Aorta (tissue), 5 donors: ENCODE measurements around the gene BEND5. TPM values are rescaled to one million over a fixed set of nuclear protein-coding genes. Genes with fewer than 3 reads are reported as not detected.

ENCODE experiments used
- ATAC-seq: fragments of 200-7000 bp; cut with Tn5 transposase; one replicate; pipeline ENCODE4 v1.9.1; 2022; ENCODE audit warnings: moderate library complexity; ENCODE audit not compliant: low FRiP score
- DNase-seq, 2 donors: peaks; one replicate each; pipeline ENCODE4 v3.0.0-alpha.2; 2020
- H3K27ac ChIP-seq, 2 donors: one replicate each; pipeline ENCODE4 v1.5.1; 2013; ENCODE audit warnings: low read length in 2 of 2, mild to moderate bottlenecking in 2 of 2, moderate library complexity in 2 of 2, control low read depth in 1 of 2, inconsistent platforms in 1 of 2, low read depth in 1 of 2
- H3K27me3 ChIP-seq, 2 donors: one replicate each; pipeline ENCODE4 v1.6.1; 2013; ENCODE audit warnings: control low read depth in 1 of 2, low read length in 1 of 2, mild to moderate bottlenecking in 1 of 2, moderate library complexity in 1 of 2; ENCODE audit not compliant: insufficient read depth in 2 of 2, control insufficient read depth in 1 of 2
- H3K36me3 ChIP-seq, 2 donors: one replicate each; pipeline ENCODE4 v1.6.1; 2013; ENCODE audit warnings: control low read depth in 1 of 2, low read length in 1 of 2, mild to moderate bottlenecking in 1 of 2; ENCODE audit not compliant: insufficient read depth in 2 of 2, control insufficient read depth in 1 of 2
- H3K4me1 ChIP-seq, 2 donors: one replicate each; pipeline ENCODE4 v1.6.1; 2013; ENCODE audit warnings: low read length in 2 of 2, control low read depth in 1 of 2, mild to moderate bottlenecking in 1 of 2, moderate library complexity in 1 of 2; ENCODE audit not compliant: insufficient read depth in 2 of 2, control insufficient read depth in 1 of 2
- H3K4me3 ChIP-seq, 2 donors: one replicate each; pipeline ENCODE4 v1.5.1; 2013; ENCODE audit warnings: low read length in 2 of 2, control low read depth in 1 of 2, mild to moderate bottlenecking in 1 of 2
- H3K9me3 ChIP-seq: one replicate; pipeline ENCODE4 v1.6.1; 2013; ENCODE audit warnings: mild to moderate bottlenecking, low read length; ENCODE audit not compliant: control insufficient read depth
- WGBS, 2 donors: extraction: QIAGEN DNeasy Blood & Tissue Kit; methylation state at CpG; one replicate each; pipeline ENCODE4 v1.1.7; 2013; 5-methylcytosine and 5-hydroxymethylcytosine counted together
- intact Hi-C, 2 donors: fragments of 100-400 bp; cut with DNase I; formaldehyde crosslinking; loops; one replicate each; pipeline versions ENCODE4 v1.14.2 to v1.15.0; 2022
- polyA plus RNA-seq, 2 donors: library from polyadenylated mRNA; stranded (reverse); fragments of 200-250 nt; gene quantifications; one replicate each; pipeline ENCODE4 v1.2.3, GENCODE V29; 2013
- total RNA-seq, 2 donors: library from RNA; stranded (reverse); fragmentation: NEBNext Ultra II Directional; extraction: Animal tissue kit (Norgen Biotek cat#: 25700); gene quantifications; one replicate each; pipeline ENCODE4 v1.2.1, GENCODE V29; 2021
- donor health status: healthy with polysubstance abuse.
- donor health status: Bipolar disorder and iron deficiency.
- donor health status: DM: no; HTN: no; CAD: no.
- donor health status: DM: no; HTN: no; CAD: no.
- donor health status: DM: yes; HTN: yes; CAD: no.

BEND5 gene
- total and polyA plus RNA-seq, 4 donors: 2.1 to 11.2 (median 7.0) TPM

DNA sequence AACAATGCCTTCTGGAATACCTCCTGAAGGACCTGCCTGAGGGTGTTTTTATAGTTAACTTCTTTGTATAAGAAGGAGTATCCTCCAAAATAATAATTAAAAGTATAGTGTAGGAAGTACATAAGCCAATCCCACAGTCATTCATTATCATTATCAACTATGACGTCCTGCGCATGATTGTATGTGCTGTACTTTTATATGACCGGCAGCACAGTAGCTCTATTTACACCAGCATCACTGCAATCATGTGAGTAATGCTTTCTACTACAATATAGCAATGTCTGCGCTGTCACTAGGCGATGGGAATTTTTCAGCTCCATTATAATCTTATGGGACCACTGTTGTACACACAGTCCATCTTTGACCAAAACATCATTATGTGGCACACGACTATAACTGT, 72.0 kb downstream of the BEND5 start:
- Histone ChIP-seq H3K27me3 (no peaks in the 10 kb centered on the region), H3K4me3 (no peak overlapping the region), H3K9me3 (no peaks in the 10 kb centered on the region), H3K27ac (no peak overlapping the region), H3K36me3 (no peaks in the 10 kb centered on the region), H3K4me1 (no peaks in the 10 kb centered on the region)
- no peak for DNase-seq
- ATAC-seq: no peak
- 93% methylated on average over 6 of the region's 6 CpGs for WGBS, 2 donors
- intact Hi-C loops: loop anchor here in 1 of 2 donors (5.0 kb wide), 1 partner anchor 42 kb away; no protein-coding TSS in a partner anchor

DNA sequence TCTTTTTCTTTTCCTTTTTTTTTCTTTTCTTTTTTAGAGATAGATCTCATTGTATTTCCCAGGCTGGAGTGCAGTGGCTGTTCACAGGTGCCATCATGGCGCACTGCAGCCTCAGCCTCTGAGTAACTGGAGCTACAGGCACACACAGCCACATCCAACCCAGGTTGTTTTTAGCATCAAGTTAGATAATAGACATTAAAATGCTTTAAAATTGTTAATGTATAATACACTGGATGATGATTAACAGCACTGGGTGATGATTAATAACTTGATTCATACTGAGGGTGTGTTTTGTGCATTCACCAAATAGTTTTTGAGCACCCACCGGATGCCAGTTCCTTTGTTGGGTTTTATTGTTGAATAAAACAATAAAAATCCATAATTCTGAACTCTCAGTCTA, 75.2 kb downstream of the BEND5 start:
- DNase-seq (no peak), ATAC-seq (no peak)
- Histone ChIP-seq H3K27ac (no peak overlapping the region), H3K4me1 (no peaks in the 10 kb centered on the region), H3K36me3 (no peaks in the 10 kb centered on the region), H3K27me3 (no peaks in the 10 kb centered on the region), H3K9me3 (no peaks in the 10 kb centered on the region), H3K4me3 (no peak overlapping the region)
- 95 to 97% methylated on average over 2 of the region's 2 CpGs for WGBS, 2 donors
- intact Hi-C loops: no loop called here

DNA sequence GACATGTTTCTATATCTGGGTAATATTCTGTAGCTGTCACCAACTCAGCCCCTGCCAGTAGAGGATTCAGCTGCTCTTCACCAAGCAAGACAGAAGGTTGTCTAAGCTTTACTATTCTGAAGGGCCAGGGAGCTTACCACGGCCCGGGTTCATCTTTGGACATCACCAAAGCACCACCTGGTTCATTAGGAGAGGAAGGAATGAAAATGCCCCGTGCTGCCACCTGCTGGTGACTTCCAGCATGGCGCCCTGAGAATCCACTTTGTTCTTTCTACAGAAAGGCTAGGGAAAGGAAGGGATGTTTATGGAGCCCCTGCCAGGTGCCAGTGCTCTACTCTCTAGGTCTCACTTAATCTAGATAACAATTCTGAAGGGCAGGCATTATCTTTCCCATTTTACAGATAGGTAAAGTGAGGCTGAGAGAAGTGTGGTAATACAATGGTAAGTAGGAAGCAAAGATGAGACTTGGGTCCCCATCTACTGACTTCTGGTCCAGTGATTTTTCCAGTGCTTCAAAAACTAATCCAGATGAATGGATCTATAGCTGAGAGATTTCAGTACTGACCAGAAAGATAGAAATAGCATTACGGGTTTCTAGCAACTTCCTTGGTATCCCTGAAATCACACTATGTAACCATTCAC, 79.5 kb downstream of the BEND5 start:
- intact Hi-C loops: loop anchor here (2.0 to 5.0 kb wide), 3 partner anchors 20 to 125 kb away; no protein-coding TSS in a partner anchor
- no peaks in the 10 kb centered on the region for H3K9me3 ChIP-seq
- H3K4me3 ChIP-seq: no peak overlapping the region
- no peaks in the 10 kb centered on the region for H3K27me3 ChIP-seq
- H3K36me3 ChIP-seq: no peaks in the 10 kb centered on the region
- H3K27ac ChIP-seq: no peak overlapping the region
- DNase-seq (peak; percentile 60 to 87), ATAC-seq (no peak)
- 19 to 21% methylated on average over 5 of the region's 5 CpGs for WGBS, 2 donors
- no peaks in the 10 kb centered on the region for H3K4me1 ChIP-seq

DNA sequence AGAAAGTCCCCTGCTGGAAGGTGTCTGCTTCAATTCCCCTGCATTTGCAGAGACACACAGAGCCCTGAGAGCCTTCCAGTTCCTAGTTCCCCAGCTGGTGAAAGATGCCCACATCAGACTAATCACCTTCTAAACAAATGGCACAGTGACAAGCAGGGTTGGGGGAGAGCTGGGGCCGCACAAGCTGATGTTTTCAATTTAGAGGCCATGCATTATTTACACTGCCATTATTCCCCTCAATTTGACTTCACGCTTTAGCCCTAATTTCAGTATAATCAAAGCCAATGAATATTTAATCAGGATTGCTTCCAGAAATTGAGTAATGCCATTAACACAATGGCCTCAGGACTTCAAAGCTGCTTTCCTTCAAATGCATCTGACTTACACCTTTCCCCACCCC, 81.5 kb downstream of the BEND5 start:
- Histone ChIP-seq H3K4me1 (no peaks in the 10 kb centered on the region), H3K4me3 (no peak overlapping the region), H3K9me3 (no peaks in the 10 kb centered on the region), H3K36me3 (no peaks in the 10 kb centered on the region), H3K27me3 (no peaks in the 10 kb centered on the region), H3K27ac (no peak overlapping the region)
- 90 to 93% methylated on average over 2 of the region's 2 CpGs for WGBS, 2 donors
- DNase-seq (no peak), ATAC-seq (no peak)
- intact Hi-C loops: loop anchor here (5.0 kb wide), 2 partner anchors 118 to 123 kb away; no protein-coding TSS in a partner anchor

DNA sequence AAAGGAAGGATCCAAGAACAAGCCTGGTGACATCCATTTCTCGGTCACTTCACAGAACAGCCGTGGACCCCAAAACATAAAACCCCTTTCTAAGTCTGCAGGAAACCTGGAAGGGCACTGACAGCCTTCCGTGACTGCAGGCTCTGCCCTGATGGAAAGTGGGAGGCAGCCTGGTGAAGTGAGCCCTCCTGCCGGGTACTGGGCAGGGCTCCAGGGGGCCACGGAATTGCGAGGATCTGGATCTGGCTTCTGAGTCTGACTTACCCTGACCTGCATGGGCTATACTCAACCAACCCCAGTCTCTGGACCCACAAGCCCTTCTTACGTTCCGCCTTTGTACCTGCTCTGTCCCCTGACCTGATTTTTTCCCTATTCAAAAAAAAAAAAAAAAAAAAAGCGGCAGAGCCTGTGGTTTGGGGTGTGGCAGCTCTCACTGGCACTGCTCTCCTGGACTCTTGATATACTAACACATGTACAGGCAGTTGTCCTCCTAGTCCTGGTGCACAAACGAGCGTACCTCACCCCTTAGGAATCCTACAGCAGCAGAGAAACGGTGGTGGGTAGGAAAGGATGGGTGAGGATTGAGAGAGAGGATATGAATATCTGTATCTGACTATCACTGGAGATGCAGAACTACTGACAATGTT, 82.9 kb downstream of the BEND5 start:
- no peak overlapping the region for H3K4me3 ChIP-seq
- no peak for ATAC-seq
- 78 to 79% methylated on average over 12 of the region's 12 CpGs for WGBS, 2 donors
- H3K27ac ChIP-seq: no peak overlapping the region
- no peaks in the 10 kb centered on the region for H3K4me1 ChIP-seq
- intact Hi-C loops: no loop called here
- H3K9me3 ChIP-seq: no peaks in the 10 kb centered on the region
- no peaks in the 10 kb centered on the region for H3K36me3 ChIP-seq
- no peak for DNase-seq
- H3K27me3 ChIP-seq: no peaks in the 10 kb centered on the region

DNA sequence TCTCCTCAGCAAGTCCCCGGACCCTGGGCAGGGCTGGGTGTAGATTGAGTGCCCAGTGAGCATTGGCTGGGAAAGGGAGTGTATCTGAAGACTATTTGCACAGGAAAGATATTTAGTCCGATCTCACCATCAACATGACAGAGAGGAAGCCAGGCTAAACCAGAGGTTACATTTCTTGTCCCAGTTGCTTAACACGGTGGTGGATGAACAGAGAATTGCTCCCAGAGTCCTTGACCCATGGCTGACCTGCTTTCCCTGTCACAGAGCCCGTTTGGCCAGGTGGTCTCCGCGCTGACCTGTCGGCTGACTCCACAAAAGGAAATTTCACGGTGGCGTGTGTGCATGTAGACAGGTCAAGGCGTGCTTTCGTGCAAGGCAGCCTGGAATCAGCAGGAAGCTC, 83.5 kb downstream of the BEND5 start:
- 87 to 89% methylated on average over 11 of the region's 11 CpGs for WGBS, 2 donors
- no peak for ATAC-seq
- H3K36me3 ChIP-seq: no peaks in the 10 kb centered on the region
- H3K27ac ChIP-seq: no peak overlapping the region
- H3K27me3 ChIP-seq: no peaks in the 10 kb centered on the region
- H3K4me1 ChIP-seq: no peaks in the 10 kb centered on the region
- no peaks in the 10 kb centered on the region for H3K9me3 ChIP-seq
- no peak for DNase-seq
- intact Hi-C loops: no loop called here
- no peak overlapping the region for H3K4me3 ChIP-seq

DNA sequence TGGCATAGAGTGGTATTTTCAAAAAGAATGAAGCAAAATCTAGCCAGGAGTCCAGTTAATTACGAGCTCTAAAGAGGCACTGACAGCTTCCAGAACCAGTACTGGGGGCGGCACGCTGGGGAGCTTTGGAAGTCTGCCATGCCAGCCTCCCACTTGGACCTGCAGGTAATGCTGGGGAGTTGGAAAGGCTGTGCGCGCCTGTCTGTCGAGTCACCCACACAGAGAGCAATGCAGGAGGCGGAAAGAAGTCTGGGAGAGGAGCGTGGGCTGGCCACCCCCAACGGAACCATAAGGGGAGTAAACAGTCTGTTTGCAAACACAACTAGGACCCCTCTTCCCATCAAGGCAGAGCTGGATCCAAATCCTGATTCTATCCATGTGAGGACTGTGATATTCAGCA, 84.5 kb downstream of the BEND5 start:
- DNase-seq (no peak), ATAC-seq (no peak)
- Histone ChIP-seq H3K27ac (no peak overlapping the region), H3K27me3 (no peaks in the 10 kb centered on the region), H3K36me3 (no peaks in the 10 kb centered on the region), H3K4me1 (no peaks in the 10 kb centered on the region), H3K9me3 (no peaks in the 10 kb centered on the region), H3K4me3 (no peak overlapping the region)
- intact Hi-C loops: no loop called here
- 79 to 82% methylated on average over 9 of the region's 9 CpGs for WGBS, 2 donors

DNA sequence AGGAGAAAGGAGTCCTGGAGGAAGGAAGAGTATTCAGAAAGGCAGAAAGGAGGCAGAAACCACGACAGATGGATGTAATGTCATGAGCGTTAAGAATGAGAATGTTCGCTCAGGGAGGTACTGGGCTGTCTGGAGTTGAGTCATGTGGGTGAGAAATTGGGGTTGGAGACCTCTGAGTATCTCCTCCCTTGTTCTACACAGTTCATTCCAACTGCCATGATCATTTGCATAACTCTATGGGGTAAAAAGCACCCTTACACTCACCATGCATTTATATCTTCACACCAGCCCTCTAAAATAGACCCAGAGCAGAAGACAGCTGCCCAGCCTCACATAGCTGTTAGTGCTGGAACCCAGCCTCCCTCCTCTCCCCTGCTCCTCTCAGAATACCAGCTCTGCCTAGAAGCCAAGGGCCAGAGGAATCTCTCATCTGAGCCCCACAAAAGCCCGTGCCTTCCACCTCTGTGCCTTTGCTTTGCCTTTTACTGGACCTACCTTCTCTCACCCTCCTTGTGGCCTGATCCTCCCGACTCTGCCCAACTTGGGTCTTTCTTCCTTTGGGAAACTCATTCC, 85.2 kb downstream of the BEND5 start:
- DNase-seq (no peak), ATAC-seq (no peak)
- H3K4me1 ChIP-seq: no peaks in the 10 kb centered on the region
- intact Hi-C loops: no loop called here
- no peaks in the 10 kb centered on the region for H3K36me3 ChIP-seq
- no peak overlapping the region for H3K27ac ChIP-seq
- whole genome bisulfite sequencing, 2 donors: 88 to 91% methylated on average over 5 of the region's 5 CpGs
- H3K9me3 ChIP-seq: no peaks in the 10 kb centered on the region
- H3K4me3 ChIP-seq: no peak overlapping the region
- no peaks in the 10 kb centered on the region for H3K27me3 ChIP-seq
